Right lobe of liver (tissue), 4 donors: ENCODE results near the gene CFAP46.

Experiments used
- POLR2A ChIP-seq: fragments of 450-650 bp; IDR thresholded peaks from one replicate; pipeline ENCODE4 v1.6.1; 2017; ENCODE audit warnings: antibody characterized with exemption, mild to moderate bottlenecking
- TF ChIP-seq, protein P1 (sequence below), 4 donors: fragments of 200-600 bp in 3 of 4; fragments of 450-650 bp in 1 of 4; IDR thresholded peaks; one replicate each; pipeline versions ENCODE4 v1.5.1 to v1.8.0; 2016 to 2022; ENCODE audit warnings: antibody characterized with exemption in 4 of 4, mild to moderate bottlenecking in 2 of 4
- donor health status: DM: no; HTN: no; CAD: no.
- donor health status: DM: no; HTN: no; CAD: no.
- donor health status: DM: no; HTN: yes; CAD: no.

DNA sequence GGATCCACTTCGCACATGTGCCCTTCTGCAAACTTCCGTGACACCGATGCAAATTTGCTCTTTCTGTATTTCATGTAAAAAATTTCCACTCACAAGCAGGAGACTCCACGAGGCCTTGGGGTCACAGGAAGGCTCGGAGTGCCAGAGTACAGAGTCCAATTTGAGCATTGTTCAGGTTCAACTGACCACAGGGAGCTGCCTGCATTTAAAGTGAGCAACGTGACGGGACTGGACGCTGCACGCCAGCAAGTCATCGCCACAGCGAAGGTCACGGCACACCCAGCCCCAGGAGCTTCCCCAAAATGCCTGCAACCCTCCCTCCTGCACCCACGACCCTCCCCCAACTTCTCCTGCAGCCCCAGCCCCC, 115.0 kb downstream of the CFAP46 start:
- TF ChIP-seq, protein P1, sequence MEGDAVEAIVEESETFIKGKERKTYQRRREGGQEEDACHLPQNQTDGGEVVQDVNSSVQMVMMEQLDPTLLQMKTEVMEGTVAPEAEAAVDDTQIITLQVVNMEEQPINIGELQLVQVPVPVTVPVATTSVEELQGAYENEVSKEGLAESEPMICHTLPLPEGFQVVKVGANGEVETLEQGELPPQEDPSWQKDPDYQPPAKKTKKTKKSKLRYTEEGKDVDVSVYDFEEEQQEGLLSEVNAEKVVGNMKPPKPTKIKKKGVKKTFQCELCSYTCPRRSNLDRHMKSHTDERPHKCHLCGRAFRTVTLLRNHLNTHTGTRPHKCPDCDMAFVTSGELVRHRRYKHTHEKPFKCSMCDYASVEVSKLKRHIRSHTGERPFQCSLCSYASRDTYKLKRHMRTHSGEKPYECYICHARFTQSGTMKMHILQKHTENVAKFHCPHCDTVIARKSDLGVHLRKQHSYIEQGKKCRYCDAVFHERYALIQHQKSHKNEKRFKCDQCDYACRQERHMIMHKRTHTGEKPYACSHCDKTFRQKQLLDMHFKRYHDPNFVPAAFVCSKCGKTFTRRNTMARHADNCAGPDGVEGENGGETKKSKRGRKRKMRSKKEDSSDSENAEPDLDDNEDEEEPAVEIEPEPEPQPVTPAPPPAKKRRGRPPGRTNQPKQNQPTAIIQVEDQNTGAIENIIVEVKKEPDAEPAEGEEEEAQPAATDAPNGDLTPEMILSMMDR (IDR thresholded peaks at IDR 0.05): no peak
- TF ChIP-seq POLR2A: no peak
